DOHH2 (cell line): ENCODE results near the gene PTCRA.

ENCODE experiments used
- EZH2phosphoT487 ChIP-seq: fragments of 200-600 bp; sonication (generic); IDR thresholded peaks from 2 replicates; pipeline ENCODE4 v1.6.1; 2017; ENCODE audit warnings: borderline replicate concordance, mild to moderate bottlenecking, antibody characterized with exemption, low read length, moderate library complexity, mixed read lengths
- TF ChIP-seq, protein P1 (sequence below): fragments of 200-600 bp; sonication (generic); IDR thresholded peaks from one replicate; pipeline ENCODE4 v1.5.1; 2014; ENCODE audit warnings: antibody characterized with exemption, mild to moderate bottlenecking, low read depth, low read length; ENCODE audit not compliant: poor library complexity, severe bottlenecking

DNA sequence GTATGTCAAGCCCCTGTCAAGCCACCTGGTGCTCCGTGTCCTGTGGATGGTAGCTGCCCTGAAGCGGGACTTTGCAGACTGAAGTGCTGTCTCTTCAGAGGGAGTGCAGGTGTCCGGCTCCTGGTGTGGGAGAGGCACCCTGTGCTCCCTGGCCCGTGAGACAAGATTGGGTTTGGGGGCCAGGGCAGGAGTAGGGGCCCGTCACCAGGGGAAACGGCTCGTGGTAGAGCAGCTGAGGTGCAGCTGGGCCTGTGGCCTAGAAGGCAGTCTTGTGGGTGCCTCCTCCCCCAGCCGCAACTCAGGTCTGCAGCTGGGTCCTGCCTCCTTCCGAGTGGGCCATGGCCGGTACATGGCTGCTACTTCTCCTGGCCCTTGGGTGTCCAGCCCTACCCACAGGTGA is at the start of gene PTCRA:
- TF ChIP-seq, protein P1, sequence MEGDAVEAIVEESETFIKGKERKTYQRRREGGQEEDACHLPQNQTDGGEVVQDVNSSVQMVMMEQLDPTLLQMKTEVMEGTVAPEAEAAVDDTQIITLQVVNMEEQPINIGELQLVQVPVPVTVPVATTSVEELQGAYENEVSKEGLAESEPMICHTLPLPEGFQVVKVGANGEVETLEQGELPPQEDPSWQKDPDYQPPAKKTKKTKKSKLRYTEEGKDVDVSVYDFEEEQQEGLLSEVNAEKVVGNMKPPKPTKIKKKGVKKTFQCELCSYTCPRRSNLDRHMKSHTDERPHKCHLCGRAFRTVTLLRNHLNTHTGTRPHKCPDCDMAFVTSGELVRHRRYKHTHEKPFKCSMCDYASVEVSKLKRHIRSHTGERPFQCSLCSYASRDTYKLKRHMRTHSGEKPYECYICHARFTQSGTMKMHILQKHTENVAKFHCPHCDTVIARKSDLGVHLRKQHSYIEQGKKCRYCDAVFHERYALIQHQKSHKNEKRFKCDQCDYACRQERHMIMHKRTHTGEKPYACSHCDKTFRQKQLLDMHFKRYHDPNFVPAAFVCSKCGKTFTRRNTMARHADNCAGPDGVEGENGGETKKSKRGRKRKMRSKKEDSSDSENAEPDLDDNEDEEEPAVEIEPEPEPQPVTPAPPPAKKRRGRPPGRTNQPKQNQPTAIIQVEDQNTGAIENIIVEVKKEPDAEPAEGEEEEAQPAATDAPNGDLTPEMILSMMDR = no peak
- TF ChIP-seq EZH2phosphoT487 = no peak
